Smooth muscle cell (in vitro differentiated cells): ENCODE results near the gene DHFR2. TPM values are rescaled to one million over a fixed set of nuclear protein-coding genes. Genes with fewer than 3 reads are reported as not detected.

Experiments
- DNase-seq: peaks from one replicate; lab custom pipeline; 2025; ENCODE audit not compliant: unreplicated experiment; lab: John Stamatoyannopoulos, UW
- H2AFZ ChIP-seq: fragments of 200-600 bp; sonication (generic); 2 replicates; pipeline ENCODE4 v1.6.0; 2016; ENCODE audit warnings: antibody characterized with exemption, low read depth, mild to moderate bottlenecking
- H3F3A ChIP-seq: fragments of 200-600 bp; sonication (generic); 2 replicates; pipeline ENCODE4 v1.6.0; 2017; ENCODE audit warnings: antibody characterized with exemption, low read depth
- H3K27ac ChIP-seq: fragments of 200-600 bp; sonication (generic); 2 replicates; pipeline ENCODE4 v1.5.1; 2016; ENCODE audit warnings: low read depth, mild to moderate bottlenecking
- H3K27me3 ChIP-seq: fragments of 200-600 bp; sonication (generic); 2 replicates; pipeline ENCODE4 v1.6.1; 2016; ENCODE audit warnings: low read depth, mild to moderate bottlenecking
- H3K36me3 ChIP-seq: fragments of 200-600 bp; sonication (generic); 2 replicates; pipeline ENCODE4 v1.5.1; 2016; ENCODE audit warnings: low read depth
- H3K4me1 ChIP-seq: fragments of 200-600 bp; sonication (generic); 2 replicates; pipeline ENCODE4 v1.5.1; 2016; ENCODE audit warnings: low read depth
- H3K4me2 ChIP-seq: fragments of 200-600 bp; sonication (generic); 2 replicates; pipeline ENCODE4 v1.6.0; 2016; ENCODE audit warnings: mild to moderate bottlenecking
- H3K4me3 ChIP-seq: fragments of 200-600 bp; sonication (generic); 2 replicates; pipeline ENCODE4 v1.5.1; 2016; ENCODE audit warnings: mild to moderate bottlenecking
- H3K79me2 ChIP-seq: fragments of 200-600 bp; sonication (generic); 2 replicates; pipeline ENCODE4 v1.6.0; 2016; ENCODE audit warnings: low read depth, mild to moderate bottlenecking
- H3K9ac ChIP-seq: fragments of 200-600 bp; sonication (generic); 2 replicates; pipeline ENCODE4 v1.6.0; 2016; ENCODE audit warnings: low read depth
- H3K9me3 ChIP-seq: fragments of 200-600 bp; sonication (generic); replicated peaks from 2 replicates; pipeline ENCODE4 v1.5.1; 2016; ENCODE audit warnings: low read depth
- H4K20me1 ChIP-seq: fragments of 200-600 bp; sonication (generic); 2 replicates; pipeline ENCODE4 v1.6.0; 2016; ENCODE audit warnings: low read depth
- WGBS: methylation state at CpG from one replicate; pipeline ENCODE4 v1.1.7; 2016; ENCODE audit warnings: low lambda C conversion rate; 5-methylcytosine and 5-hydroxymethylcytosine counted together
- polyA plus RNA-seq: library from polyadenylated mRNA; unstranded; fragments of >200 nt; fragmentation: Nextera tagmentation; extraction: Ambion mirVana; gene quantifications from 2 replicates; pipeline ENCODE4 v1.2.1, GENCODE V29; 2016
- total RNA-seq: library from RNA; depleted of rRNA; stranded (reverse); fragments of >200 nt; gene quantifications from 2 replicates; pipeline ENCODE4 v1.2.3, GENCODE V29; 2014
- TF ChIP-seq, protein P1 (sequence below): fragments of 200-600 bp; sonication (generic); IDR thresholded peaks from 2 replicates; pipeline ENCODE4 v1.5.1; 2017; ENCODE audit warnings: borderline replicate concordance, mild to moderate bottlenecking, antibody characterized with exemption; ENCODE audit not compliant: insufficient read depth, poor library complexity, severe bottlenecking

DHFR2 gene
- total and polyA plus RNA-seq, 2 experiments from 2014 or later, result 3.0 to 14.5 TPM

DNA sequence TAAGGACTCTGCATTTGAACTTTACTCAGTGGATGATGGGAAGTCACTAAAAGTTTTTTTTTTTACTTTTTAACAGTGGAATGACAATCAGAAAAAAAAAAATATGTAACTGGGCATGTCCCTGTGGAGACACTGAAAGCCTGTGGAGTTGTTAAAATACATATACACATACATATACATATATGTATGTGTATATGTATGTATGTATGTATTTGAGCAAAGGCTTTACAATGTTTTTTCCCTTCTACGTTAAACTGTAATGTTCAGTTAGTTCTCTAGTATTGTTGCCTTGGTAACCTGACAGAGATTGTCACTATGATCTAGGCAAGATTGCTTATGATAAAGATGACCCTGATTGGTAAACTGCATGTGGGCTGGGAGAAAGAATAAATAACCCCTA lies 30.4 kb upstream of the DHFR2 start:
- Histone ChIP-seq H3F3A (no peaks in the 10 kb centered on the region), H3K79me2 (no peaks in the 10 kb centered on the region), H2AFZ (no peak overlapping the region), H3K36me3 (no peaks in the 10 kb centered on the region), H3K4me1 (no peaks in the 10 kb centered on the region), H3K9ac (no peak overlapping the region), H3K9me3 (no peaks in the 10 kb centered on the region), H4K20me1 (no peaks in the 10 kb centered on the region), H3K4me3 (no peak overlapping the region), H3K4me2 (no peak overlapping the region), H3K27me3 (no peaks in the 10 kb centered on the region), H3K27ac (no peak overlapping the region)
- no peak for DNase-seq
- TF ChIP-seq, protein P1, sequence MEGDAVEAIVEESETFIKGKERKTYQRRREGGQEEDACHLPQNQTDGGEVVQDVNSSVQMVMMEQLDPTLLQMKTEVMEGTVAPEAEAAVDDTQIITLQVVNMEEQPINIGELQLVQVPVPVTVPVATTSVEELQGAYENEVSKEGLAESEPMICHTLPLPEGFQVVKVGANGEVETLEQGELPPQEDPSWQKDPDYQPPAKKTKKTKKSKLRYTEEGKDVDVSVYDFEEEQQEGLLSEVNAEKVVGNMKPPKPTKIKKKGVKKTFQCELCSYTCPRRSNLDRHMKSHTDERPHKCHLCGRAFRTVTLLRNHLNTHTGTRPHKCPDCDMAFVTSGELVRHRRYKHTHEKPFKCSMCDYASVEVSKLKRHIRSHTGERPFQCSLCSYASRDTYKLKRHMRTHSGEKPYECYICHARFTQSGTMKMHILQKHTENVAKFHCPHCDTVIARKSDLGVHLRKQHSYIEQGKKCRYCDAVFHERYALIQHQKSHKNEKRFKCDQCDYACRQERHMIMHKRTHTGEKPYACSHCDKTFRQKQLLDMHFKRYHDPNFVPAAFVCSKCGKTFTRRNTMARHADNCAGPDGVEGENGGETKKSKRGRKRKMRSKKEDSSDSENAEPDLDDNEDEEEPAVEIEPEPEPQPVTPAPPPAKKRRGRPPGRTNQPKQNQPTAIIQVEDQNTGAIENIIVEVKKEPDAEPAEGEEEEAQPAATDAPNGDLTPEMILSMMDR, result no peak
- 100% methylated on average over 1 of the region's 1 CpG for WGBS

DNA sequence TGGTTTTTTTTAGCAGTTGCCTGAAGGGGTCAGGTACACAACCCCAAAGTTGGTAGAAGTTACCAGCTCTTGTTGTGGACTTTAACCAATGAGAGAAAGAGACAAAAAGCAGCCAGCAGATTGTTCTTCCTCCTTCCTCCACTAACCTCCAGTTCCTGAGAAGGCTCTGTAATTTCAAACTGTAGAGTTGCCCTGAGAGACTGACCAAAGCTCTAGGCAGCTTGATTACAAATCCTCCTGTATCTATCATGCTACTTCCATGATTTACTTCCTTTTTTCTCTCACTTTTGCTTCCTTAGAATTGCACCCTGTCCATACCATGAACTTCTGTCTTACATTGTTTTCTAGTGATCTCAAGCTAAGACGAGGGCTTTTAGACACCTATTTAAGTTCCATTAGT lies 29.4 kb upstream of the DHFR2 start:
- H4K20me1 ChIP-seq, result no peaks in the 10 kb centered on the region
- H3K9ac ChIP-seq, result no peak overlapping the region
- no peaks in the 10 kb centered on the region for H3K79me2 ChIP-seq
- H3K27me3 ChIP-seq, result no peaks in the 10 kb centered on the region
- H3F3A ChIP-seq, result no peaks in the 10 kb centered on the region
- H3K9me3 ChIP-seq, result no peaks in the 10 kb centered on the region
- no peak for DNase-seq
- no peaks in the 10 kb centered on the region for H3K36me3 ChIP-seq
- no peak overlapping the region for H3K4me2 ChIP-seq
- H3K4me3 ChIP-seq, result no peak overlapping the region
- H3K27ac ChIP-seq, result no peak overlapping the region
- H3K4me1 ChIP-seq, result no peaks in the 10 kb centered on the region
- 97% methylated on average over 1 of the region's 1 CpG for WGBS
- H2AFZ ChIP-seq, result no peak overlapping the region
- TF ChIP-seq, protein P1, result no peak

DNA sequence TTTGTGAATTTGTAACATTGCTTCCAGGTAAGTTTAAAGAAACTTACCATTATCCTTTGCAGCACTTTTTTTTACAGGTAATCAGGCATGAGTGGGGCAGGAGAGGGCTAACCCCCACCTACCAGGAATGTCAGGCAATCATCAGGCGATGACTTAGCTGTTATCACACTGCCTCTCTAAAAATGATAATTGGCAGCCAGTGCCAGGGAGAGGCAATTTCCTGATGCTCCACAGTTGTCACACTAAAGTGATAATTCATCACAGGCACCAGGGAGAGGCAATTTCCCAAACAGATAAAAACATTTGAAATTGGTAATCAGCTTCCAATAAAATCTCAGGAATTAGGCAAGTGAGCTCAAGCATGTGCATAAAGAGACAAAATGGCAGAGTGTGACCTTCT lies 26.4 kb upstream of the DHFR2 start:
- H3K4me2 ChIP-seq, result no peak overlapping the region
- H3K4me3 ChIP-seq, result no peak overlapping the region
- no peak for DNase-seq
- H2AFZ ChIP-seq, result no peak overlapping the region
- H3K79me2 ChIP-seq, result no peaks in the 10 kb centered on the region
- H3K9me3 ChIP-seq, result no peaks in the 10 kb centered on the region
- 93% methylated on average over 1 of the region's 1 CpG for WGBS
- H3K9ac ChIP-seq, result no peak overlapping the region
- TF ChIP-seq, protein P1, result no peak
- H4K20me1 ChIP-seq, result no peaks in the 10 kb centered on the region
- no peaks in the 10 kb centered on the region for H3F3A ChIP-seq
- peaks cover 3% of the 10 kb centered on the region for H3K36me3 ChIP-seq
- H3K27ac ChIP-seq, result no peak overlapping the region
- H3K4me1 ChIP-seq, result no peaks in the 10 kb centered on the region
- no peaks in the 10 kb centered on the region for H3K27me3 ChIP-seq

DNA sequence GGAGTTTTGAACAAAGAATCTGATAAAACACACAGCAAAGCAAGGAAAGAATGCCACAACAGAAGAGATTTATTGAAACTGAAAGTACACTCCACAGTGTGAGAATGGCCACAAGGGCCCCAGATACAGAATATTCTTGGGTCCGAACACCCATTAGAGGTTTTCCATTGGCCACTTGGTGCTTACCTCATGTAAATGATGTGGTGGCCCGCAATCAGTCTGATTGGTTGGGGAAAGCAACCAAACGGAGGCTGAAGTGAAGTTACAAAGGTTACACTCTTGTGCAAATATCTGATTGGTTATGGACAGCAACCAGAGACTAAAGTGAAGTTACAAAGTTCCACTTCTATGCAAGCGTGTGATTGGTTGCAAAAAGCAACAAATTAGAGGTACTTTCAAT lies 20.5 kb upstream of the DHFR2 start:
- H3K9me3 ChIP-seq, result no peaks in the 10 kb centered on the region
- no peak overlapping the region for H3K27ac ChIP-seq
- no peak overlapping the region for H3K4me3 ChIP-seq
- H3K27me3 ChIP-seq, result no peaks in the 10 kb centered on the region
- peaks cover 2% of the 10 kb centered on the region for H4K20me1 ChIP-seq
- 93% methylated on average over 4 of the region's 4 CpGs for WGBS
- no peak overlapping the region for H2AFZ ChIP-seq
- no peak overlapping the region for H3K4me2 ChIP-seq
- H3K9ac ChIP-seq, result no peak overlapping the region
- no peaks in the 10 kb centered on the region for H3F3A ChIP-seq
- no peaks in the 10 kb centered on the region for H3K4me1 ChIP-seq
- peaks cover 3% of the 10 kb centered on the region for H3K36me3 ChIP-seq
- TF ChIP-seq, protein P1, result no peak
- no peak for DNase-seq
- no peaks in the 10 kb centered on the region for H3K79me2 ChIP-seq
